Endothelial cell of umbilical vein (primary cell): ENCODE measurements around the gene TSPAN9. TPM values are rescaled to one million over a fixed set of nuclear protein-coding genes. Genes with fewer than 3 reads are reported as not detected.

Experiments used
- BruUV-seq: library from RNA; stranded (reverse); fragments of 400-500 nt; replicated peaks from 2 replicates; lab custom pipeline; 2021; lab: Mats Ljungman, UMichigan
- CTCF ChIA-PET: fragments of 300-600, 350-600 bp; sonication (Branson Sonifier 250); formaldehyde crosslinking; loops from one replicate; lab custom pipeline; 2021; ENCODE audit warnings: antibody characterized with exemption, inconsistent platforms; lab: Charles Lee
- POLR2A ChIA-PET: fragments of 300-600, 350-600 bp; sonication (Branson Sonifier 250); formaldehyde crosslinking; loops from one replicate; lab custom pipeline; 2021; ENCODE audit warnings: antibody characterized with exemption, inconsistent platforms; lab: Charles Lee
- DNase-seq: peaks from one replicate; pipeline ENCODE4 v3.0.0-alpha.2; 2011; ENCODE audit warnings: low read depth, low spot score
- FAIRE-seq: peaks from 2 replicates; lab custom pipeline; 2011; peaks lifted over from hg19 to GRCh38; lab: Jason Lieb, UNC
- H2AFZ ChIP-seq: 2 replicates; pipeline ENCODE4 v1.6.0; 2012; ENCODE audit warnings: low read depth, low read length, control low read depth, inconsistent platforms
- H3K27ac ChIP-seq: 2 replicates; pipeline ENCODE4 v1.5.1; 2011; ENCODE audit warnings: low read depth, mild to moderate bottlenecking, control low read depth, low read length, moderate library complexity; ENCODE audit not compliant: insufficient read depth
- H3K27me3 ChIP-seq, 2 experiments: 2 replicates each; pipeline versions ENCODE4 v1.6.0 to v1.6.1; 2011; ENCODE audit warnings: low read length in 2 of 2, mixed read lengths in 1 of 2; ENCODE audit not compliant: control insufficient read depth in 2 of 2, insufficient read depth in 2 of 2
- H3K36me3 ChIP-seq, 2 experiments: 2 replicates in 1 of 2; 3 replicates in 1 of 2; pipeline ENCODE4 v1.5.1; 2011; ENCODE audit warnings: low read length in 2 of 2, mild to moderate bottlenecking in 1 of 2, moderate library complexity in 1 of 2; ENCODE audit not compliant: control insufficient read depth in 2 of 2, insufficient read depth in 2 of 2; ENCODE audit errors: extremely low read depth in 1 of 2
- H3K4me1 ChIP-seq: 3 replicates; pipeline ENCODE4 v1.5.1; 2011; ENCODE audit warnings: mild to moderate bottlenecking, low read length; ENCODE audit not compliant: control insufficient read depth, insufficient read depth; ENCODE audit errors: extremely low read depth
- H3K4me2 ChIP-seq: 2 replicates; pipeline ENCODE4 v1.6.1; 2011; ENCODE audit warnings: low read length, control low read depth, mixed read lengths; ENCODE audit not compliant: insufficient read depth
- H3K4me3 ChIP-seq, 3 experiments: fragments of 200-600 bp in 1 of 3; sonication (generic), shearing (Covaris generic) in 1 of 3; replicated peaks in 1 of 3; 2 replicates each; pipeline ENCODE4 v1.5.1; 2011 to 2016; ENCODE audit warnings: control low read depth in 3 of 3, low read length in 3 of 3, mild to moderate bottlenecking in 2 of 3, inconsistent platforms in 1 of 3, low read depth in 1 of 3, moderate library complexity in 1 of 3; ENCODE audit not compliant: insufficient read depth in 1 of 3
- H3K79me2 ChIP-seq: 2 replicates; pipeline ENCODE4 v1.6.0; 2012; ENCODE audit warnings: low read length, inconsistent platforms; ENCODE audit not compliant: control insufficient read depth, insufficient read depth
- H3K9ac ChIP-seq: replicated peaks from 2 replicates; pipeline ENCODE3; 2011; ENCODE audit warnings: low read length, control low read depth; ENCODE audit not compliant: insufficient read depth; ENCODE audit errors: extremely low read depth
- H3K9me1 ChIP-seq: replicated peaks from 3 replicates; pipeline ENCODE4 v1.6.0; 2011; ENCODE audit warnings: mild to moderate bottlenecking, low read length; ENCODE audit not compliant: control insufficient read depth, insufficient read depth; ENCODE audit errors: extremely low read depth
- H3K9me3 ChIP-seq: replicated peaks from 2 replicates; pipeline ENCODE4 v1.5.1; 2012; ENCODE audit warnings: low read length, inconsistent platforms; ENCODE audit not compliant: control insufficient read depth, insufficient read depth
- H4K20me1 ChIP-seq: replicated peaks from 2 replicates; pipeline ENCODE3; 2011; ENCODE audit warnings: mild to moderate bottlenecking, low read length; ENCODE audit not compliant: control insufficient read depth, insufficient read depth; ENCODE audit errors: extremely low read depth
- EZH2 ChIP-seq: IDR thresholded peaks from 2 replicates; pipeline ENCODE4 v1.6.1; 2012; ENCODE audit warnings: borderline replicate concordance, low read depth, mild to moderate bottlenecking, moderate library complexity, low read length, inconsistent platforms; ENCODE audit not compliant: severe bottlenecking
- FOS ChIP-seq: IDR thresholded peaks from 2 replicates; pipeline ENCODE4 v1.6.1; 2011; ENCODE audit warnings: mild to moderate bottlenecking, low read length, moderate library complexity, borderline replicate concordance; ENCODE audit not compliant: insufficient read depth
- GATA2 ChIP-seq: IDR thresholded peaks from 2 replicates; pipeline ENCODE4 v1.7.0; 2011; ENCODE audit warnings: low read depth, mild to moderate bottlenecking, moderate library complexity, mixed read lengths, low read length; ENCODE audit not compliant: insufficient read length, insufficient read depth
- JUN ChIP-seq: IDR thresholded peaks from 2 replicates; pipeline ENCODE4 v1.6.1; 2011; ENCODE audit warnings: borderline replicate concordance, low read depth; ENCODE audit not compliant: insufficient read length, insufficient read depth
- MAX ChIP-seq: IDR thresholded peaks from 2 replicates; pipeline ENCODE4 v1.6.1; 2011; ENCODE audit not compliant: insufficient read depth, insufficient read length
- MYC ChIP-seq: IDR thresholded peaks from one replicate; pipeline ENCODE4 v1.6.1; 2011; ENCODE audit warnings: mild to moderate bottlenecking, low read depth, low read length
- POLR2A ChIP-seq: IDR thresholded peaks from 2 replicates; pipeline ENCODE4 v1.6.1; 2012; ENCODE audit warnings: low read depth, mild to moderate bottlenecking, control low read depth, low read length
- POLR2AphosphoS5 ChIP-seq: IDR thresholded peaks from 2 replicates; pipeline ENCODE4 v1.6.1; 2012; ENCODE audit warnings: low read depth, mild to moderate bottlenecking, control low read depth, low read length, moderate library complexity; ENCODE audit not compliant: insufficient read depth
- dilution Hi-C: fragments of 300-500 bp; cut with MboI; formaldehyde crosslinking; loops from one replicate; pipeline ENCODE4 v1.15.0; 2019; ENCODE audit warnings: low sequenced_read_pairs; ENCODE audit not compliant: extremely low pct_ligation_motif_present
- intact Hi-C: fragments of 100-400 bp; cut with micrococcal nuclease; formaldehyde crosslinking; loops from one replicate; pipeline ENCODE4 v1.10.0; 2022
- polyA plus RNA-seq, 4 experiments: library from polyadenylated mRNA; depleted of rRNA in 3 of 4; stranded (reverse) in 3 of 4; unstranded in 1 of 4; fragments of >200 nt; gene quantifications; 2 replicates each; pipeline versions ENCODE4 v1.2.1 to v1.2.3, GENCODE V29; 2011 to 2012; ENCODE audit warnings: missing spikeins in 1 of 4
- total RNA-seq: library from RNA; stranded (reverse); gene quantifications from 2 replicates; pipeline ENCODE4 v1.2.3, GENCODE V29; 2021
- TF ChIP-seq, protein P1 (sequence below), 2 donors: IDR thresholded peaks; 1 replicate in 1 of 2; 2 replicates in 1 of 2; pipeline ENCODE4 v1.5.1; 2011; ENCODE audit warnings: low read length in 2 of 2, mild to moderate bottlenecking in 2 of 2, moderate library complexity in 2 of 2, control low read depth in 1 of 2, inconsistent platforms in 1 of 2, low read depth in 1 of 2; ENCODE audit not compliant: insufficient read depth in 1 of 2; ENCODE audit errors: extremely low read depth in 1 of 2

The TSPAN9 gene
- total and polyA plus RNA-seq, 2 donors (not counting 3 experiments of a cell fraction or from before 2014, with no cell fraction given): 43.3 to 66.8 TPM

DNA sequence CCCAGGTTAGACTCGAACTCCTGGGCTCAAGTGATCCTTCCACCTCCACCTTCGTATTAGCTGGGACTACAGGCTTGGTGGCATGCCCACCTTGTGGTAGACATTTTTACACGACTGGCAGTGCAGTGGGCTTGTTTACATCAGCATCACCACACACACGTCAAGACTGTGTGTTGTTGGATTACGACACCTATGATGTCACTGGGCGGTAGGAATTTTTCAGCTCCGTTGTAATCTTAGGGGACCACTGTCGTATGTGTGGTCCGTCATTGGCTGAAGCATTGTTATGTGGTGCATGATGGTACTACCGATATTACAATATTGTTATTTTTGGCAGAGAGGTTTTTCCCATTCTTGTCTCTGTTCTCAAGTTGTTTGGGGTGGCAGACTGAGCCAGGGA, 50.7 kb downstream of the TSPAN9 start:
- POLR2A ChIA-PET: no interaction called here
- no peak for DNase-seq

More for the DNA sequence above, 50.7 kb downstream of the TSPAN9 start:
- no peaks in the 10 kb centered on the region for H3K79me2 ChIP-seq
- no peak overlapping the region for H2AFZ ChIP-seq
- H3K9me3 ChIP-seq: no peaks in the 10 kb centered on the region
- CTCF ChIA-PET: interaction anchor here (0.9 to 3.1 kb wide), 4 partner anchors 55 to 147 kb away, joined by 3 to 32 read pairs (median 5); no protein-coding TSS in a partner anchor
- no TSS peak for BruUV-seq
- no peak overlapping the region for H3K27ac ChIP-seq
- intact Hi-C loops (no loop called here), dilution Hi-C loops (no loop called here)
- H3K4me3 ChIP-seq: no peak overlapping the region
- H3K4me1 ChIP-seq: peaks cover 29% of the 10 kb centered on the region
- H3K36me3 ChIP-seq: no peaks in the 10 kb centered on the region
- TF ChIP-seq GATA2: no peak
- TF ChIP-seq, protein P1, sequence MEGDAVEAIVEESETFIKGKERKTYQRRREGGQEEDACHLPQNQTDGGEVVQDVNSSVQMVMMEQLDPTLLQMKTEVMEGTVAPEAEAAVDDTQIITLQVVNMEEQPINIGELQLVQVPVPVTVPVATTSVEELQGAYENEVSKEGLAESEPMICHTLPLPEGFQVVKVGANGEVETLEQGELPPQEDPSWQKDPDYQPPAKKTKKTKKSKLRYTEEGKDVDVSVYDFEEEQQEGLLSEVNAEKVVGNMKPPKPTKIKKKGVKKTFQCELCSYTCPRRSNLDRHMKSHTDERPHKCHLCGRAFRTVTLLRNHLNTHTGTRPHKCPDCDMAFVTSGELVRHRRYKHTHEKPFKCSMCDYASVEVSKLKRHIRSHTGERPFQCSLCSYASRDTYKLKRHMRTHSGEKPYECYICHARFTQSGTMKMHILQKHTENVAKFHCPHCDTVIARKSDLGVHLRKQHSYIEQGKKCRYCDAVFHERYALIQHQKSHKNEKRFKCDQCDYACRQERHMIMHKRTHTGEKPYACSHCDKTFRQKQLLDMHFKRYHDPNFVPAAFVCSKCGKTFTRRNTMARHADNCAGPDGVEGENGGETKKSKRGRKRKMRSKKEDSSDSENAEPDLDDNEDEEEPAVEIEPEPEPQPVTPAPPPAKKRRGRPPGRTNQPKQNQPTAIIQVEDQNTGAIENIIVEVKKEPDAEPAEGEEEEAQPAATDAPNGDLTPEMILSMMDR (IDR thresholded peaks at IDR 0.05; ENCODE audit: extremely low read depth in 1 of 2, insufficient read depth in 1 of 2, low read depth in 1 of 2, low read length in 2 of 2): no peak
- no peak for TF ChIP-seq MYC
- no peak for TF ChIP-seq MAX
- no peak for TF ChIP-seq POLR2AphosphoS5
- TF ChIP-seq EZH2: no peak
- no peak for TF ChIP-seq POLR2A
- no peak for TF ChIP-seq FOS
- no peak for TF ChIP-seq JUN
- H3K4me2 ChIP-seq: no peak overlapping the region
- FAIRE-seq: no peak
- H3K9ac ChIP-seq: no peak overlapping the region
- H3K9me1 ChIP-seq: no peaks in the 10 kb centered on the region
- H3K27me3 ChIP-seq: no peaks in the 10 kb centered on the region
- H4K20me1 ChIP-seq: no peaks in the 10 kb centered on the region
